GM12892 (cell line): ENCODE results near the gene BPI.

Source experiments
- DNase-seq: peaks from one replicate; pipeline ENCODE4 v3.0.0; 2011; ENCODE audit not compliant: insufficient read length
- FAIRE-seq: peaks from 2 replicates; lab custom pipeline; 2011; peaks lifted over from hg19 to GRCh38; lab: Jason Lieb, UNC
- POLR2A ChIP-seq: IDR thresholded peaks from 2 replicates; pipeline ENCODE4 v1.6.1; 2011; ENCODE audit warnings: low read depth, low read length, control low read depth
- POLR2AphosphoS5 ChIP-seq: IDR thresholded peaks from 2 replicates; pipeline ENCODE4 v1.6.1; 2011; ENCODE audit warnings: low read depth, low read length, control low read depth
- TAF1 ChIP-seq: IDR thresholded peaks from 2 replicates; pipeline ENCODE4 v1.6.1; 2011; ENCODE audit warnings: low read depth, mild to moderate bottlenecking, control low read depth, low read length, borderline replicate concordance

The BPI gene

DNA sequence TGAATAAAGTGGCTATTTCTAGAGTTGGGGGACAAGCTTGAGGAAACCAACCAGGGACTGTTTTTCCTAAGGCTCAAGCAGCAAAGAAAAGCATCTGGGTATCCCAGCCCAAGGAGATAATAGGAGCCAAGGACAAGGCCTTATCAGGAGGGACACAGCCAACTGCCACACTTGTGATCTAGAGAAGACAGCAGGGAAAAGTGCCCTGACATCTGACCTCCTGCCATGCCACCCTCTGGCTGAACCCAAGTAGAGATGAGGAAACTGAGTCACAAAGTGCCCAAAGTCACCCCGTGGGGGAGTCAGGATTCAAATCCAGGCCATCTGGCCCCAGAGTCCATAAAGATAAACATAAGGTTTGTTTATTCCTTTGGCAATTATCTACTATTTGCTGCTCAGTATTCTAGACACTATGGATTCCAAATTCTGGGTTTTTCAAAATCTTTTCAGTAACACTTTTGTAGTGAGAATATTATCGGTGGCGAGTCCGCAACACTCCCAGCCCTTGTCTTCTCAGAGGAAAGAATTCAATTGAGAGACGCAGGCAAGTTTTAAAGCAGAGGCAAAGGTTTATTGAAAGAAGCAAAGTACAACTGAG lies 38.9 kb downstream of the BPI start:
- FAIRE-seq (no peak), DNase-seq (no peak)
- TF ChIP-seq TAF1 (no peak), POLR2AphosphoS5 (no peak), POLR2A (no peak)

DNA sequence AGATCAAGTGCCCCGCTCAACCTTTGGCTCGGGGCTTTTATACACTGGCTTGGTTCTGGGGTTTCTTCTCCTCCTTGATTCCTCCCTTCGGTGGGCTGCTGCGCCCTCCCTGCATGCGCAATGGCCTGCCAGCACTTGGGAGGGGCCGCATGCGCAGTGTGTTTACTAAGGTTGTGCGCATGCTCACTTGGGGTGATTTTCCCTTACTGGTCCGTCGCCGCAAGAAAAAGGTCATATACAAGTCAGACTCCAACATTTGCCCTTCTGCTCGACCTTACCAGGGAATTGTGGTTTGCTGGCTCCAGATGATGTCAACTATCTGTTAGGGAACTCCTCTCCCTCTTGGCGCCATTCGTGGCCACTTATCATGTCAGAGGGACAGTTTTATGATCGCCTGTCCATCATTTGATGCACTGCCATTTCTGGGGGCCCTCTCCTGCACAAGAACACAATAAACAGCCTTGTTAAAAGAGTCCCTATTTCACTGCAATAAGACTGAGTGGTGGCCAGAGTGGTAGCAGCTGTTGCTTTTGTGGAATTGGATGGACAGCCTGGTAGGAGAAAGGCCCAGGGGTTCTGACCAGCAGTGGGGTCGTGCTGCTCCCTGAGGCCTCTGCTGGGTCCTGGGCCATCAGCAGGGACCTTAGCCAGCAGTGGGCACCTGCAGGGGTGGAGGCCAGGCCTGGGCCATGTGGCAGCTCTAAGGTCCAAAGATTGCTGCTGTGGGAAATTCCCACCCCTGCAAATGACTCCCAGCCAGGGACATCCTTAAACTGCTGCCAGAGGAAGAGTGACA lies 39.6 kb downstream of the BPI start:
- TF ChIP-seq POLR2AphosphoS5 = no peak
- no peak for TF ChIP-seq POLR2A
- TF ChIP-seq TAF1 = no peak
- DNase-seq (no peak), FAIRE-seq (no peak)

DNA sequence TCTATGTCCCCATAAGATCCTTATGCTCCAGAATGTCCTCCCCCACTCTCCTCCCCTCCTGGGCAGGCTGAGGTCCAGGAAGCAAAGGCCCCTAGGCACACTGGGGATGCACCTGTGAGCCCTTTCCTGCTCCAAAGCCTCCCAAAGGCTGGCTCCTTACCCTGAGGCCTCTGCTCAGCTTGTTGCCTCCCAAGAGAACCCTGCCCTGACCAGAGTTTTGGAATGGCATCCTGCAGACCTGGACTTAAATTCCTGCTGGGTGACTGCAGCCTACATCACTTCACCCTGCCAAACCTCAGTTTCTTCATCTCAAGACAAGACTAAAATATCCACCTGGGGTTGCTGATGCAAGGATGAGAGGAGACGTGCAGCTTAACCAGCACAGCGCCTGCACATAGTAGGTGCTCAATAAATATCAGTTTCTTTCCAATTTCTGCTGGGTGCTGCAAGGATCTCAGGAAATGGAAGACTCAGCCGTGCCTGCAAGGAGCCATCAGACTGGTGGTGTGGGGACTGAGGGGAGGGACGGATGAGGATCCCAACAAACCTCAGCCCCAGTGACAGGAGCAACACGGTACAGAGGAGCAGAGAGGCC lies 40.2 kb downstream of the BPI start:
- DNase-seq = no peak
- TF ChIP-seq POLR2AphosphoS5 (no peak), TAF1 (no peak), POLR2A (no peak)
- FAIRE-seq = no peak

DNA sequence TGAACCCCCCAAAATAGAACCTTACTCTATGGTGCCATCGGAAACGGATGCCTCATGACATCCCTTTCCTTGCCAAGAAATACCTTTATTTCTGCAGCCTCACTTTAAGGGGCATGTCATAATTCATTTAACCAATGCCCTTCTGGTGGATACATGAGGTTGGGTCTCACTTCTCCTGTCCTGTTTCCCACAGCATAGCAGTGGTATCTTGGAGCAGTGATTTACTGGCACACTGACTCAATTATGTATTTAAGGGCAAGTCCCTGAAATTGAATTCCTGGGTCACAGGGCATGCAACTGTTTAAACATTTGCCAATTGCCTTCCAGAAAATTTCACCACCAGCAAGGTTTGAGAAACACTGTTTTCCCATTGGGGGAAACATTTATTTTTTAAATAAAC lies 41.7 kb downstream of the BPI start:
- no peak for TF ChIP-seq POLR2AphosphoS5
- TF ChIP-seq TAF1 = no peak
- no peak for TF ChIP-seq POLR2A
- no peak for FAIRE-seq
- no peak for DNase-seq

DNA sequence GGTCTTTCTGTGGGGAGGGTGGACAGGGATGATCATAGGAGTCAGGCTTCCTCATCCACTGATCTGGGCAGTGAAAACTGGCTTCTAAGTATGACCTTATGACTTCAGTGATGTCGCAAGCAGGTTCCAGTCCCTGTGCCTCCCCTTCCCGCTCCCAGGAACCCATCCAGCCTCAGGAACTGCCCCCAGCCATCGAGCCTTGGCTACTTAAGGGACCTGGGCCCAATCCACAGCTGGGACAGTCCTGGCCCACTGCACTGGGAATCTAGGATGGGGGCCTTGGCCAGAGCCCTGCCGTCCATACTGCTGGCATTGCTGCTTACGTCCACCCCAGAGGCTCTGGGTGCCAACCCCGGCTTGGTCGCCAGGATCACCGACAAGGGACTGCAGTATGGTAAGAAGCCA lies 42.3 kb downstream of the BPI start, which contains the start of gene LBP:
TSS of gene LBP (plus strand) at position 236 of the 405 bp plus-strand sequence. CDS start at position 271, 35 bp downstream.
- TF ChIP-seq TAF1 (no peak), POLR2A (no peak), POLR2AphosphoS5 (no peak)
- no peak for DNase-seq
- no peak for FAIRE-seq

DNA sequence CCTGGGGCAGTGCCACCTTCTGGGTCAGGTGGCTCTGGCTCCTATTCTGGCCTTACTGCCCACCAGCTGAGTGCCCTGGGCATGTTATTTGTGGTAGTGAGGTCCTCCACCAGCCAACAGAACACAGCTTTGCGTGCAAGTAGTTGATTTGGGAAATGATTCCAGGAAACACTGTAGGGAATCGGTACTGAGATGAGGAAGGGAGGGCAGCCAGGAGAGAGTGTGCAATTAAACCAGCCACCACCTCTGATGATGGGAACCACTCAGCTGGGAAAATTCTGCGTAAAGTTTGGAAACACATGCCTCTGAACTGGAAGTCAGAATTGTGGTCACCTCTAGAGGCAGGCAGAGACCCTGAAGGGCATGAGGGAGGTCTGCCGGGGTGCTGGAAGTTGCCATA lies 42.8 kb downstream of the BPI start:
- TF ChIP-seq TAF1 = no peak
- TF ChIP-seq POLR2AphosphoS5 = no peak
- TF ChIP-seq POLR2A = no peak
- FAIRE-seq (no peak), DNase-seq (no peak)

DNA sequence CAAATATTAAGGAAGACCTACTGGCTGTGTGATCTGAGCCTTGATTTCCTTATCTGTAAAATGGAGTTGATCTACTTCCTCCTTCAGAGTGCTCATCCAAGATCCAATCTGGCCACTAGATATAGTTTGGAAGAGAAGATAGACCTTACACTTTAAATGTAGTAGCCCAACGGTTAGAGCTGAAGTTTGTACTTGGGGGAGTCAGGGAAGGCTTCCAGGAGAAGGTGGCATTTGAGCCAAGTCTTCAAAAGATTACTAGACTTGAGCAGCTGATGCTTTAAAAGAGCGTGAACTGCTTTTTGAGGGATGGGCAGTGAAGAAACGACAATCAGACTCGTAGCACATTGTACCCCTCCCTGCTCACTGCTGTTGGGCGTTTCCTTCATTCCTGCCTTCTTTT lies 45.9 kb downstream of the BPI start:
- FAIRE-seq = no peak
- no peak for DNase-seq
- TF ChIP-seq TAF1 = no peak
- no peak for TF ChIP-seq POLR2AphosphoS5
- no peak for TF ChIP-seq POLR2A

DNA sequence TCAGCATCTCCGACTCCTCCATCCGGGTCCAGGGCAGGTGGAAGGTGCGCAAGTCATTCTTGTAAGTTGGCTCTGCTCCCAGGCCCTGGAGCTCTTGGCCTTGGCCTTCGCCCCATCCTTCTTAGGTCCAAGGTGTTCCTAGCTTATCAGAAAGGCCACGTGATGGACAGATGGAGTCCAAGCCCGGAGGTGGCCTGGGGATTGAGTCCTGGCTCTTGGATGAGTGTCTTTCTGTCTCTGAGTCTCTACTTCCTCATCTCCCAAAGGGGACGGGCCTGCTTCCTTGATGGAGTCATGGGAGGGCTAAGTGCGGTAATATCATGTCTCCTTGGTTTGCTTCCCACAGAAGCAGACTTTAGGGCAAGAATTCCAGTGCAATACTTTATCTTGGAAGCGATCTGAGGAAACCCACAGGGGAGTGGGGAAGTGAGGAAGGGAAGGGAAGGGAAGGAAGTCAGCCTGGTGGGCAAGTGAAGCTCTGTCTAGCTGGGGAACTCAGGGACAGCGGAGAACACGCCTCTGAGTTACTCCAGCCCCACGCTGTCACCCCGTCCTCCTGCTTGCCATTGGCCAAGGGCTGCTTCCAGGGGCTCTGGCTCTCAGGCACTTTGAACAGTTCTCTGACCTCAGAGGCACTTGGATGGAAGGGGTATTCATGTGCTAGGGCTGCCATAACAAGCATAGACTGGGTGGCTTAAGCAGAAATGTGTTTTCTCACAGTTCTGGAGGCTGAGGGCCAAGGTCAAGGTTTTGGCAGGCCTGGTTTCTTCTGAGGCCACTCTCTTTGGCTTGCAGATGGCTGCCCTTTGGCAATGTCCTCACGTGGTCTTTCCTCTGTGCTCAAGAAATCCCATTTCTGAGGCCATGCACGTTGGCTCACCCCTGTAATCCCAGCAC lies 47.2 kb downstream of the BPI start:
- FAIRE-seq (no peak), DNase-seq (no peak)
- TF ChIP-seq POLR2AphosphoS5 = no peak

DNA sequence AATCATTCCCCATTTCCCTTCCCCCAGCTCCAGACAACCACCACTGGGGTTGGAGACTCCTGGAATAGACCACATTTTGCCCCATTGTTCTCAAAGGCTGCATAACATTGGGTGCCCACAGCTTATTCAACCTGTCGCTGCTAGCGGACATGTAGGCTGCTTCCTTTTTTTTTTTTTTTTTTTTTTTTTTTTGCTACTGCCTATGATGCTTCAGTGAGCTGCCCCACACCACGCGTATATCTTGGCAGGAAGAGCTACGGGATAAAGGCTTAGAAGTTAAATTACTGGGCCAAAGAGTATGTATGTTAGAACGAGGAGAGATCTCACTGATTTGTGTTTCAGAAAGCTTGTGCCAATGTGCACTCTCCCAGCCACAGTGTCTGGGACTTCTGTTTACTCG lies 49.4 kb downstream of the BPI start:
- TF ChIP-seq TAF1 = no peak
- no peak for TF ChIP-seq POLR2A
- no peak for TF ChIP-seq POLR2AphosphoS5
- no peak for DNase-seq
- no peak for FAIRE-seq

DNA sequence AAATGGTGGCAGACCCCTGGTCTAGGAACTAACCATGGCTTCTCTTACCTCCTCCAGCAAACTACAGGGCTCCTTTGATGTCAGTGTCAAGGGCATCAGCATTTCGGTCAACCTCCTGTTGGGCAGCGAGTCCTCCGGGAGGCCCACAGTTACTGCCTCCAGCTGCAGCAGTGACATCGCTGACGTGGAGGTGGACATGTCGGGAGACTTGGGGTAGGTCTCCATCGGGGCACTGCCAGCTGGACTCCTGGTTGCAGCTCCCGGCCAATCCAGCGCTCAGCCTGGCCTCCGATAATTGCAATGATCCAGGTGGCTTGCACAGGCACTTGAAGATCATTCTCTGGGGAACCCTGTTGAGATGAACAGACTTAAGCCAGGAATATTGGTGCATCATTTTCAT lies 50.3 kb downstream of the BPI start:
- no peak for FAIRE-seq
- no peak for DNase-seq
- TF ChIP-seq POLR2A (no peak), POLR2AphosphoS5 (no peak), TAF1 (no peak)

DNA sequence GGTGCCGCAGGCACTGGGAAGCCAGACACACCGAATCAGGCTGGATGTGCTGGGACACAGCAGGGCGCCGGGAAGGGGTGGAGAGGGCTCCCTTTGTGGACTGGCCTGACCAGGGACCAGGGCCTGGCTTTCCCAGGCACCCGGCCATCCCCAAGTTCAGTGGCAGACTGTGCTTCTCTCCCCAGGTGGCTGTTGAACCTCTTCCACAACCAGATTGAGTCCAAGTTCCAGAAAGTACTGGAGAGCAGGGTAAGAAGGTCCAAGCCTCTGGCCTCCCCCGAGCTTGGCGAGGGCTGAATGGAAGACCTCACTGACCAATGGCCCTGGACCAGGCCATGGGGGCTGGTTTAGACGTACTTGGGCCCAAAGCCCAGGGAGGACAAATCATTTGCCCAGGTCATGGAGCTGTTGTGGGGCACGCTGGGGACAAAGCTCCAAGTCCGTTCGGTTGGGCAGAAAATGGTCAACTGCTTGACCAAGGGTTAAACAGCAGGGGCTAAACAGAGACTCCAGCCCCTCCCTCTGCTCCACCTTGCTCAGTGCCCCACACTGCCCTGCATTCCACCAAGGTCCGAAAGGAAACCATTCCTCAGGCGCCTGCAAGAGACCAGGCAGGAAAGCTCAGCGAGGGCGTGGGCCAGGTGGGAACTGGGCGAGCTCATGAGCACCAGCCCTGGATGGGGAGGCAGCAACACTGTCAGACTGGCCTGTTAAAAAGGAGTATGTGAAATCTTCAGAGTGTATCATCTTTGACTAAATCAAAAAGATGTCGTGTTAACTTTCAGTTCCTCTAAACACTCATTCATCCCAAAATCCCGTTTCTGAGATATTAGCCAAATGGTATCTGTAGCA lies 51.4 kb downstream of the BPI start:
- TF ChIP-seq TAF1 (no peak), POLR2AphosphoS5 (no peak), POLR2A (no peak)
- FAIRE-seq (no peak), DNase-seq (no peak)
